HuH-7 (cell line): ENCODE data around the gene PXDC1.
"Not testable (repeated sequence)": the region's sequence is repeated elsewhere in the genome, so short reads cannot be mapped to it uniquely, and the experiment has no call there.

Experiments
- DNase-seq: peaks from one replicate; pipeline ENCODE4 v3.0.0; 2011; ENCODE audit warnings: low spot score

The PXDC1 gene

GRCh38 chr6:3708540-3708939 is 43.0 kb downstream of the PXDC1 start:
- no peak for DNase-seq

- no peak for DNase-seq
Measured at GRCh38 chr6:3707751-3708412, 43.6 kb downstream of the PXDC1 start.

DNA sequence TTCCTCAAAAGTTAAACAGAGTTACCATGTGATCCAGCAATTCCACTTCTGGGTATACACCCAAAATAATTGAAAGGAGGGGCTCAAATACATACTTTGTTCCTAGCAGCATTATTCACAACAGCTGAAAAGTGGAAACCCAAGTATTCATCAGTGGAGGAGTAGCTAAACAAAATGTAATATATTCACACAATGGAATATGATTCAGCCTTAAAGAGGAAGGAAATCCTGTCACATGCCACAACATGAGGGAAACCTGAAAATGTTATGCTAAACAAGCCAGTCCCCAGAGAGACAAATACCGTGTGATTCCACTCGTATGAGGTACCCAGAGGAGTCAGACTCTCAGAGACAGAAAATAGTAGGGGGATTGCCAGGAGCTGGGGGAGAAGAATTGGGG is 44.5 kb downstream of the PXDC1 start:
- DNase-seq = no peak

DNA sequence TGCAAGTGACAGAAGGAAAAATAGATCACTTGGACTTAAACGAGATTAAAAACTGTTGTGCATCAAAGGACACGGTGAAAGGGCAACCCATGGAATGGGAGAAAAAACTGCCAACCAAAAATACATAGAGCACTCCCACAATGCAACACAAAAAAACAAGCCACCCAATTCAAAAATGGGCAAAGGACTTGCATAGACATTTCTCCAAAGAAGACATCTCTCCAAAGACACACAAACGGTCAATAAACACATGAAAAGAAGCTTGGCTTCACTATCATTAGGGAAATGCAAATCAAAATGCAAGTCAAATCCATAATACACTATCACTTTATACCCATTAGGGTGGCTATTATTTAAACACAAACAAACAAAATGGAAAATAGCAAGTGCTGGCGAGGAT is 45.0 kb downstream of the PXDC1 start:
- no peak for DNase-seq

GRCh38 chr6:3701631-3702030 is 49.9 kb downstream of the PXDC1 start:
- no peak for DNase-seq

DNA sequence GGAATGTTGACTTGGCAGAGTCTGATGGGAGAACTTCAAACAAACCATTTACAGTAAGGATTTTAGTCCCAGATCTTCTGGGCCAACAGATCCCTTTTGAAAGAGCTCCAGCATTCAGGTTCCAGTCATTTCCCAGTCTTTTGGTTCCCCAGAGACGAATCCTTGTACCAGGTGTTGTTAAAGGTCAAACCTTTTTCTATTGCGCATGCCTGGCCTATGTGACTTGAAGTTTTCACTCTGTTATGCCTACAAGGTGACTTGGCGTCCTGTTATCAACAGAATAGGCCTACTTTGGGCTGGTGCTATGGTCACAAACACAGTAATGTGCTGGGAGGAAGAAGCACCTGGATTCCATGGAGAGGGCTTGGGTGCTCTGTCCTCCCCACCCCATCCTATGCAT is 52.3 kb downstream of the PXDC1 start:
- DNase-seq = no peak

- DNase-seq = no peak
Measured at GRCh38 chr6:3698021-3698420, 53.5 kb downstream of the PXDC1 start.

GRCh38 chr6:3697609-3698008 is 53.9 kb downstream of the PXDC1 start:
- DNase-seq = no peak

DNA sequence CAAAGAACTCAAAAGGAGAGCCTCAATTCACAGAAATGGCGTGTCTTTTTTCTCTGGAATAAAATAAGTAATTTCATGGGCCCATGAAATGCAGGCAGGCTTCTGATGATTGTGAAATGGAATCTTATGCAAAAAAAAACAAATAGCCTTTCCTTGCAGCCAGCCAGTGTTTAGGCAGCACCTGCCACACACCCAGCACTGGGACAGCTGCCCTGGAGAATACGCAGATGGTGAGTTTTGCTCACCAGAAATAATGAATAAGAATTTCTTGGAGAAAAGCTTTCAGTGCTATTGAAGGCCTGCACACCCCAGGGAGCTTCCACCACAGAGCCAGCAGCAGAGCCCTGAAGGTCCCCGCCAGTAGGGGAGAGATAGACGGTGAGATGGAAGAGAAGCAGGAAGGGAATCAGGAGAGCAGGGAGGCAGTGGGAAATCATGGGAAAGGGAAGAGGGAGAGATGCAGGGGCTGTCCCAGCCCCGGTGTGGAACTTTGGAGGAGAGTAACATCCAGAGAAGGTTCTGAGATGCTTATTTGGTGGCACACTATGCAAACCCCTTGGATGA is 54.9 kb downstream of the PXDC1 start:
- no peak for DNase-seq

- DNase-seq = no peak
Measured at GRCh38 chr6:3695065-3695817, 56.3 kb downstream of the PXDC1 start.

DNA sequence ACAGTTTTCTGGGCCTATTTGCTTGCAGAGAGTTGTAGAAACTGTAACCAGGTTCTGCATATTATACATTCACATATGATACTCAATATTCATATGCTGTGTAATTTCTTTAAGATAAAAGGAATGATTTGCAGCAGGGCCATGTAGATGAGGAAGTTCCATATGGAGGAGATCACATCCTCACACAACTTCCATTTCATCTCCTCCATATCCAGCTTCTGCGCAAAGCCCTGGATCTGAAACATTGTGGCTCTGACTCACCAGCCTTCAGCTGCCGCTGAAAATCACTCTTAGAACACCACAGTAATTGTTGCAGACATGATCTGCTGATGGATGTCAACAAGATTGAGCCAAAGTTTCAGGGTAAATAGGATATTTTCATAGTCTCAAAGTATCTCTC is 57.7 kb downstream of the PXDC1 start:
- DNase-seq = no peak

DNA sequence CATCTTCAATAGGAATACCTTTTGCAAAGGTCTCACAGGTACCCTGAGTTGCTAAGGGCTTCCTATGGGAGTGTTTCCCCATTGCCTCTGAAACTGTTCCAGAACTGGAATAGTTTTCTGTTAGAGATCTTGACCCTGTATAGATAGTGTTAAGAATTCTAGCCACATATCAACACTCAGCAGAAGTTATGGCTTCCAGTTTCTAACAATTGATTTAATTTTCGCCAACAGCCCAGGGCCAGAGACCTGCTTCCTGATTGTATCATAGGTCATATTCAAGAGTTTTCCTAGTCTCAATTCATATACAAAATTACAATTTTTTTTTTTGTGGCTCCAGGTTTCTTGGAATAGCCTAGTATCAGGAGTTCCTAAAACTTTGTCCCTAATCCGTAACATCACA is 61.0 kb downstream of the PXDC1 start:
- DNase-seq = no peak

DNA sequence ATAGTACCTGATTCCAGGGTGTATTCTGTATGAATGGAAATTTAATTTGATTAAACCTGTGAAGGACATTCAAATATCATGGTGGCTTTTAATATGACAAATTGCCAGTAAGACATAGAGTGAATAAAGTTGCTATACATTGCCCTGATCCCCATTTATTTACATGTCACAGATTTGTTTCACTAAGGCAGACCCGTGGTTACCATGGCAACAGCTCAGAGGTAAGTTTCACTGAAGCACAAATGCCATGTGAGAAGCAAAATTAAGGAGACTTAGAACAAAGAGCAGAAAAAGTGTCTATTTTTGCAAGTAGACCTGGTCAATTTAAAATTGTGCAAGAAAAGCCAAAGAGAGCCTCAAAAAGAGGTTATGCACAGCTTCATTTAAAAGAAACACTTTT is 63.7 kb downstream of the PXDC1 start:
- no peak for DNase-seq

GRCh38 chr6:3683331-3683730 is 68.2 kb downstream of the PXDC1 start:
- no peak for DNase-seq

DNA sequence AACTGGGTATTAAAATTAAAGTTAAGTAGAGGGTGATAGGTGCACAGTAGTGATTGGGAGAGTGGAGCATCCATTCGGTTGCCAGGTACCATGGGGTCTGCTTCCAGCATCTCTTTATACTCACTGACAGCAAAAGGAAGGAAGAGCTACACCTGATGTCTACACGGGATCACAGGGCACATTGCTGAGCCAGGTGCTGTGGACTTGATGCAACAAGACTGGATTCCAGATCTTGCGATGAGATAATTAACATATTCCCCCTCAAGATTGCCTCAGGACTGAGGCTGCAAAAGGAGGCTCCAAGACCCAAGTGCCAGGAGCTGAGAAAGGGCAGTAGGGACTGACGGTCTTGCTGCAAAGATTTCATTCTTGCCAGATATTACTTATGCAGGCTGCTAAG is 72.6 kb downstream of the PXDC1 start:
- no peak for DNase-seq

GRCh38 chr6:3677751-3678150 is 73.8 kb downstream of the PXDC1 start:
- DNase-seq = not testable (repeated sequence)

DNA sequence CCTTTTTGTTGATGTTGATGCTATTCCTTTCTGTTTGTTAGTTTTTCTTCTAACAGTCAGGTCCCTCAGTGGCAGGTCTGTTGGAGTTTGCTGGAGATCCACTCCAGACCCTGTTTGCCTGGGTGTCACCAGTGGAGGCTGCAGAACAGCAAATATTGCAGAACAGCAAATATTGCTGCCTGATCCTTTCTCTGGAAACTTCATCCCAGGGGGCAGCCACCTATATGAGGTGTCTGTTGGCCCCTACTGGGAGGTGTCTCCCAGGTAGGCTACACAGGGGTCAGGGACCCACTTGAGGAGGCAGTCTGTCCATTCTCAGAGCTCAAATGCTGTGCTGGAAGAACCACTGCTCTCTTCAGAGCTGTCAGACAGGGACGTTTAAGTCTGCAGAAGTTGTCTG is 74.2 kb downstream of the PXDC1 start:
- DNase-seq = not testable (repeated sequence)
